IMR-90 (cell line): ENCODE measurements around the gene GSG1L. TPM values are rescaled to one million over a fixed set of nuclear protein-coding genes. Genes with fewer than 3 reads are reported as not detected.

ENCODE experiments used
- ATAC-seq: fragments of 200-7000 bp; cut with Tn5 transposase; 2 replicates; pipeline ENCODE4 v1.9.1; 2020; ENCODE audit warnings: low read depth, mild to moderate bottlenecking, moderate library complexity
- BruUV-seq: library from RNA; stranded (reverse); fragments of 400-500 nt; replicated peaks from 2 replicates; lab custom pipeline; 2021; lab: Mats Ljungman, UMichigan
- CTCF ChIA-PET: fragments of 300-600 bp; formaldehyde crosslinking; extraction: SDS; loops from one replicate; lab custom pipeline; 2021; ENCODE audit warnings: antibody characterized with exemption; lab: Yijun Ruan, JAX
- POLR2A ChIA-PET: fragments of 300-600 bp; sonication (Branson Sonifier 250); formaldehyde crosslinking; loops from one replicate; lab custom pipeline; 2022; ENCODE audit warnings: antibody characterized with exemption; ENCODE audit not compliant: unreplicated experiment; lab: Charles Lee
- DNase-seq: peaks from one replicate; pipeline ENCODE4 v3.0.0; 2013
- H2AFZ ChIP-seq: replicated peaks from 2 replicates; pipeline ENCODE3; 2013; ENCODE audit warnings: low read length, mild to moderate bottlenecking; ENCODE audit not compliant: poor library complexity
- H2AK5ac ChIP-seq: 2 replicates; pipeline ENCODE4 v1.6.1; 2013; ENCODE audit warnings: low read depth, low read length, inconsistent platforms
- H2AK9ac ChIP-seq: replicated peaks from 2 replicates; pipeline ENCODE3; 2013; ENCODE audit warnings: mild to moderate bottlenecking, low read depth, low read length, moderate library complexity; ENCODE audit not compliant: poor library complexity
- H2BK120ac ChIP-seq: 2 replicates; pipeline ENCODE4 v1.6.1; 2013; ENCODE audit warnings: low read depth, low read length, inconsistent platforms
- H2BK15ac ChIP-seq: 3 replicates; pipeline ENCODE4 v1.6.1; 2013; ENCODE audit warnings: low read depth, low read length, inconsistent platforms
- H2BK20ac ChIP-seq: 2 replicates; pipeline ENCODE4 v1.6.1; 2013; ENCODE audit warnings: low read depth, mild to moderate bottlenecking, inconsistent platforms, low read length, moderate library complexity
- H2BK5ac ChIP-seq: 2 replicates; pipeline ENCODE4 v1.6.1; 2013; ENCODE audit warnings: mild to moderate bottlenecking, low read depth, low read length, inconsistent platforms; ENCODE audit not compliant: poor library complexity, severe bottlenecking
- H3K14ac ChIP-seq: replicated peaks from 2 replicates; pipeline ENCODE4 v1.6.1; 2013; ENCODE audit warnings: low read depth, low read length, inconsistent platforms
- H3K18ac ChIP-seq: 2 replicates; pipeline ENCODE4 v1.6.1; 2013; ENCODE audit warnings: low read depth, low read length, control low read depth
- H3K23ac ChIP-seq: 2 replicates; pipeline ENCODE4 v1.6.1; 2013; ENCODE audit warnings: low read depth, low read length, inconsistent platforms
- H3K27ac ChIP-seq: 2 replicates; pipeline ENCODE4 v1.5.1; 2013; ENCODE audit warnings: mild to moderate bottlenecking, control low read depth, low read length; ENCODE audit not compliant: insufficient read depth
- H3K27me3 ChIP-seq: 2 replicates; pipeline ENCODE4 v1.6.1; 2013; ENCODE audit warnings: low read length; ENCODE audit not compliant: control insufficient read depth, insufficient read depth
- H3K36me3 ChIP-seq: 2 replicates; pipeline ENCODE4 v1.6.1; 2013; ENCODE audit warnings: low read length, mixed read lengths; ENCODE audit not compliant: control insufficient read depth, insufficient read depth
- H3K4ac ChIP-seq: 2 replicates; pipeline ENCODE4 v1.6.1; 2013; ENCODE audit warnings: low read depth, low read length, inconsistent platforms
- H3K4me1 ChIP-seq: 2 replicates; pipeline ENCODE4 v1.6.1; 2013; ENCODE audit warnings: low read length, mixed read lengths; ENCODE audit not compliant: control insufficient read depth, insufficient read depth
- H3K4me2 ChIP-seq: 2 replicates; pipeline ENCODE4 v1.6.1; 2013; ENCODE audit warnings: low read depth, mild to moderate bottlenecking, control low read depth, low read length, moderate library complexity
- H3K4me3 ChIP-seq: 2 replicates; pipeline ENCODE4 v1.5.1; 2013; ENCODE audit warnings: low read depth, mild to moderate bottlenecking, control low read depth, low read length, moderate library complexity; ENCODE audit not compliant: insufficient read depth
- H3K56ac ChIP-seq: 2 replicates; pipeline ENCODE4 v1.6.1; 2013; ENCODE audit warnings: low read length, inconsistent platforms; ENCODE audit not compliant: insufficient read depth; ENCODE audit errors: extremely low read depth
- H3K79me1 ChIP-seq, 2 experiments: 2 replicates each; pipeline ENCODE4 v1.6.1; 2013; ENCODE audit warnings: low read length in 2 of 2, inconsistent platforms in 1 of 2, low read depth in 1 of 2
- H3K9ac ChIP-seq: 2 replicates; pipeline ENCODE4 v1.6.1; 2013; ENCODE audit warnings: low read depth, low read length, control low read depth
- H3K9me1 ChIP-seq: 2 replicates; pipeline ENCODE4 v1.6.1; 2013; ENCODE audit warnings: low read length, inconsistent platforms; ENCODE audit not compliant: insufficient read depth
- H3K9me3 ChIP-seq: 2 replicates; pipeline ENCODE4 v1.6.1; 2013; ENCODE audit warnings: low read length; ENCODE audit not compliant: control insufficient read depth, insufficient read depth
- H4K20me1 ChIP-seq: 2 replicates; pipeline ENCODE4 v1.6.1; 2013; ENCODE audit warnings: low read length, inconsistent platforms; ENCODE audit not compliant: insufficient read depth
- H4K5ac ChIP-seq: 2 replicates; pipeline ENCODE4 v1.6.1; 2013; ENCODE audit warnings: mild to moderate bottlenecking, low read depth, low read length, control low read depth
- H4K8ac ChIP-seq, 2 experiments: 2 replicates each; pipeline ENCODE4 v1.6.1; 2013; ENCODE audit warnings: low read depth in 2 of 2, low read length in 2 of 2, control low read depth in 1 of 2, inconsistent platforms in 1 of 2
- H4K91ac ChIP-seq: 2 replicates; pipeline ENCODE4 v1.6.1; 2013; ENCODE audit warnings: low read depth, low read length, inconsistent platforms; ENCODE audit not compliant: insufficient read depth
- CEBPB ChIP-seq: IDR thresholded peaks from 2 replicates; pipeline ENCODE4 v1.6.1; 2012; ENCODE audit warnings: low read depth, low read length, improper control_type of control experiment
- NFE2L2 ChIP-seq: fragments of 150-350 bp; IDR thresholded peaks from 2 replicates; pipeline ENCODE4 v1.6.1; 2016; ENCODE audit warnings: low read depth, mild to moderate bottlenecking, low read length
- POLR2A ChIP-seq: IDR thresholded peaks from 2 replicates; pipeline ENCODE4 v1.6.1; 2012; ENCODE audit warnings: mild to moderate bottlenecking, low read depth, low read length
- RAD21 ChIP-seq: IDR thresholded peaks from 2 replicates; pipeline ENCODE4 v1.6.1; 2012; ENCODE audit warnings: low read length, improper control_type of control experiment
- RFX5 ChIP-seq: IDR thresholded peaks from 2 replicates; pipeline ENCODE4 v1.8.0; 2012; ENCODE audit warnings: low read depth, mild to moderate bottlenecking, low read length, moderate library complexity
- SMC3 ChIP-seq: fragments of 150-350 bp; IDR thresholded peaks from 2 replicates; pipeline ENCODE4 v1.6.1; 2016; ENCODE audit warnings: low read depth, mild to moderate bottlenecking, antibody characterized with exemption, low read length, moderate library complexity
- WGBS, 2 experiments: methylation state at CpG; one replicate each; pipeline versions ENCODE4 v1.1.5 to v1.1.7; 2013; ENCODE audit warnings: missing lambda C conversion rate in 2 of 2; ENCODE audit not compliant: insufficient read length in 1 of 2; ENCODE audit errors: extremely low coverage in 2 of 2; 5-methylcytosine and 5-hydroxymethylcytosine counted together
- dilution Hi-C: fragments of 300-500 bp; cut with HindIII; formaldehyde crosslinking; loops from one replicate; pipeline ENCODE4 v1.14.3; 2018; ENCODE audit warnings: low sequenced_read_pairs; ENCODE audit not compliant: unreplicated experiment
- in situ Hi-C: fragments of 300-500 bp; cut with MboI; formaldehyde crosslinking; loops from 3 replicates; pipeline ENCODE4 v1.14.3; 2019; ENCODE audit warnings: low sequenced_read_pairs, inconsistent platforms, mixed read lengths
- intact Hi-C: fragments of 100-400 bp; cut with micrococcal nuclease; formaldehyde crosslinking; loops from 2 replicates; pipeline ENCODE4 v1.10.0; 2022
- polyA plus RNA-seq, 3 experiments: library from polyadenylated mRNA; depleted of rRNA; stranded (reverse); fragments of >200 nt; gene quantifications; 2 replicates each; pipeline ENCODE4 v1.2.3, GENCODE V29; 2012; ENCODE audit warnings: low replicate concordance in 1 of 3
- total RNA-seq: library from RNA; depleted of rRNA; stranded (reverse); fragments of >200 nt; gene quantifications from 2 replicates; pipeline ENCODE4 v1.2.3, GENCODE V29; 2012

The GSG1L gene
- total and polyA plus RNA-seq, 2 of the 4 experiments (the other 2 are of a cell fraction): not detected

DNA sequence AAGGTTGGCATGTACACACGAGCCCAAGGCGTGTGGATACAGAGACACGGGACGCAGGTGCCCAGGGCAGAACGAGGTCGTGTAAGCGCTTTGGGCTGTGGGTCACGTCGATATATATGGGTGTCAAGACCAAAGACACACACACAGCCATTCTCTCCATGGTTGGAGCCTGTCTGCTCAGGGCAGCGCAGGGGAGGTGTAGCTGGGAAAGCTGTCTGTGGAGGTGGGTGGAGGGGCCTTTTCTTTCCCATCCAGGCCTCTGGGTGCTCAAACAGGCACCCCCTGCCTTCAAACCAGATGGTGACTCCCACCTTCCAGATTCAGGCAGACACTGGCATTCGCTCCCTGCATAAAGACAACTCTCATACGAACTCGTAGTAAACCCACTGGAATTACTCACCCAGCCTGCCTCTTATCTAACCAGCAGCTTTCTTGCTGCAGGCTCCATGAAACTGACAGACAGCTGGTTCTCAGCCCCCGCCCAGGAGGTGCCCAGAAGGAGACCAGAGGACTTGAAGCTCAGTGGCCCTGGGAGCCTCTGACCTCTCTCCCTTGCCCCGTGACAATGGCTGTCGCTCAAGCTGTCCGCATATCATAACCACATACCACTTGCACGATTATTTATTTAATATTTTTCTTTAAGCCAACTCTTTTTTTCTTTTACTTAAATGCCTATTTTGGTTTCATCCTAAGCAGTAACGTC lies 276.4 kb downstream of the GSG1L start:
- H2AK9ac ChIP-seq: no peak overlapping the region
- H2BK5ac ChIP-seq: no peak overlapping the region
- H3K18ac ChIP-seq: no peak overlapping the region
- no peaks in the 10 kb centered on the region for H3K4me1 ChIP-seq
- no peak overlapping the region for H2BK15ac ChIP-seq
- no peak overlapping the region for H3K27ac ChIP-seq
- no peak overlapping the region for H3K56ac ChIP-seq
- no peak overlapping the region for H2AFZ ChIP-seq
- no peaks in the 10 kb centered on the region for H4K20me1 ChIP-seq
- POLR2A ChIA-PET: no interaction called here
- in situ Hi-C loops (loop anchor here (10.0 kb wide), 1 partner anchor 278 kb away; the partner anchor contains the start of gene GSG1L), dilution Hi-C loops (no loop called here), intact Hi-C loops (loop anchor here (10.0 kb wide), 1 partner anchor 428 kb away; the partner anchor contains the start of gene XPO6)
- ATAC-seq (no peak), DNase-seq (no peak)
- no peak overlapping the region for H3K9ac ChIP-seq
- H3K4ac ChIP-seq: no peak overlapping the region
- WGBS, 2 experiments: 75% methylated on average over 7 of the region's 19 CpGs; no CpG with 5 or more reads in 1 of the 2 experiments
- H3K4me2 ChIP-seq: no peak overlapping the region
- no peak overlapping the region; the same call in 1 of the 2 replicates for H3K23ac ChIP-seq
- no peaks in the 10 kb centered on the region for H3K9me3 ChIP-seq
- H3K9me1 ChIP-seq: peaks cover 4% of the 10 kb centered on the region; the same call in 1 of the 2 replicates
- CTCF ChIA-PET: no interaction called here
- no peak overlapping the region for H3K14ac ChIP-seq
- no peaks in the 10 kb centered on the region for H3K36me3 ChIP-seq
- no peak overlapping the region for H3K4me3 ChIP-seq
- H3K79me1 ChIP-seq: no peaks in the 10 kb centered on the region
- no TSS peak for BruUV-seq
- H4K8ac ChIP-seq: no peak overlapping the region
- no peak overlapping the region for H2BK20ac ChIP-seq
- no peak overlapping the region for H2BK120ac ChIP-seq
- no peak overlapping the region for H4K91ac ChIP-seq
- no peaks in the 10 kb centered on the region; the same call in 1 of the 2 replicates for H3K27me3 ChIP-seq
- no peak overlapping the region for H4K5ac ChIP-seq
- no peak overlapping the region for H2AK5ac ChIP-seq
- TF ChIP-seq POLR2A (no peak), CEBPB (no peak), RFX5 (no peak), RAD21 (no peak), NFE2L2 (no peak), SMC3 (no peak)
